ENCODE data around the gene COL16A1. TPM values are rescaled to one million over a fixed set of nuclear protein-coding genes. Genes with fewer than 3 reads are reported as not detected.

COL16A1 gene
- total RNA-seq, 2 donors from 2014 or later = 7.4 to 9.9 TPM

DNA sequence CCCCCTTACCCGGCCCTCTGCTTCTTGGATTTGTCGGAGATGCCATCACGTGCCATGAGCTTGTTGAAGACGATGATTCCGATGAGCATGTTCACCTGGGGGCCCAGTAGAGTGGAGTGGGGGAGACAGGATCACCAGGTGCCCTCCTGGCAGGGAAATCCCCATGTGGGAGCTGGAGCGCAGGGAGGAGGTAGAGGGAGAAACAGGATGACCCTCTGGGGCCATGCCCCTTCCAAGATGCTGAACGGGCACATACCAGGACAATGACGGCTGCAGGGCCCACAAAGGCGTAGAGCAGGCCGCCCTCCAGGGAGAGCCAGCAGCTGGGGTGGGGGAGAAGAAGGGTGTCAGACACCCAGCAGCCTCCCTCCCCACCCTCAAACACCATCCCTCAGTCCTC lies 31.8 kb upstream of the COL16A1 start:
- peaks cover 5% of the 10 kb centered on the region for H3K36me3 ChIP-seq (ENCODE audit: control insufficient read depth, insufficient read depth, low read length)
- 91 to 96% methylated on average over 6 to 10 of the region's 10 CpGs for WGBS, 2 experiments (ENCODE audit: insufficient coverage in 1 of 2, insufficient read length in 1 of 2)
- TF ChIP-seq, protein P1, sequence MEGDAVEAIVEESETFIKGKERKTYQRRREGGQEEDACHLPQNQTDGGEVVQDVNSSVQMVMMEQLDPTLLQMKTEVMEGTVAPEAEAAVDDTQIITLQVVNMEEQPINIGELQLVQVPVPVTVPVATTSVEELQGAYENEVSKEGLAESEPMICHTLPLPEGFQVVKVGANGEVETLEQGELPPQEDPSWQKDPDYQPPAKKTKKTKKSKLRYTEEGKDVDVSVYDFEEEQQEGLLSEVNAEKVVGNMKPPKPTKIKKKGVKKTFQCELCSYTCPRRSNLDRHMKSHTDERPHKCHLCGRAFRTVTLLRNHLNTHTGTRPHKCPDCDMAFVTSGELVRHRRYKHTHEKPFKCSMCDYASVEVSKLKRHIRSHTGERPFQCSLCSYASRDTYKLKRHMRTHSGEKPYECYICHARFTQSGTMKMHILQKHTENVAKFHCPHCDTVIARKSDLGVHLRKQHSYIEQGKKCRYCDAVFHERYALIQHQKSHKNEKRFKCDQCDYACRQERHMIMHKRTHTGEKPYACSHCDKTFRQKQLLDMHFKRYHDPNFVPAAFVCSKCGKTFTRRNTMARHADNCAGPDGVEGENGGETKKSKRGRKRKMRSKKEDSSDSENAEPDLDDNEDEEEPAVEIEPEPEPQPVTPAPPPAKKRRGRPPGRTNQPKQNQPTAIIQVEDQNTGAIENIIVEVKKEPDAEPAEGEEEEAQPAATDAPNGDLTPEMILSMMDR (conservative IDR thresholded peaks at IDR 0.05) = no peak
- no peak overlapping the region for H3K27ac ChIP-seq (ENCODE audit: low read depth, low read length)
- no peaks in the 10 kb centered on the region for H3K36me3 Mint-ChIP-seq (ENCODE audit: low read depth)
- H3K27ac Mint-ChIP-seq = no peak overlapping the region
- H3K9ac ChIP-seq (ENCODE audit: extremely low read depth, low read length, poor library complexity, severe bottlenecking) = no peak overlapping the region
- no peaks in the 10 kb centered on the region for H3K9me3 Mint-ChIP-seq
- H3K27me3 Mint-ChIP-seq (ENCODE audit: insufficient read depth) = no peaks in the 10 kb centered on the region
- no peak overlapping the region for H3K4me3 Mint-ChIP-seq
- no peak for DNase-seq
- H3K9me3 ChIP-seq (ENCODE audit: control insufficient read depth, low read length) = no peaks in the 10 kb centered on the region
- peaks cover 5% of the 10 kb centered on the region for H3K4me1 Mint-ChIP-seq
- no peak overlapping the region for H3K4me3 ChIP-seq (ENCODE audit: low read length)
- no peaks in the 10 kb centered on the region for H3K4me1 ChIP-seq (ENCODE audit: control insufficient read depth, insufficient read depth, low read length)
- H3K27me3 ChIP-seq (ENCODE audit: control insufficient read depth, insufficient read depth, low read length, poor library complexity, severe bottlenecking) = no peaks in the 10 kb centered on the region

DNA sequence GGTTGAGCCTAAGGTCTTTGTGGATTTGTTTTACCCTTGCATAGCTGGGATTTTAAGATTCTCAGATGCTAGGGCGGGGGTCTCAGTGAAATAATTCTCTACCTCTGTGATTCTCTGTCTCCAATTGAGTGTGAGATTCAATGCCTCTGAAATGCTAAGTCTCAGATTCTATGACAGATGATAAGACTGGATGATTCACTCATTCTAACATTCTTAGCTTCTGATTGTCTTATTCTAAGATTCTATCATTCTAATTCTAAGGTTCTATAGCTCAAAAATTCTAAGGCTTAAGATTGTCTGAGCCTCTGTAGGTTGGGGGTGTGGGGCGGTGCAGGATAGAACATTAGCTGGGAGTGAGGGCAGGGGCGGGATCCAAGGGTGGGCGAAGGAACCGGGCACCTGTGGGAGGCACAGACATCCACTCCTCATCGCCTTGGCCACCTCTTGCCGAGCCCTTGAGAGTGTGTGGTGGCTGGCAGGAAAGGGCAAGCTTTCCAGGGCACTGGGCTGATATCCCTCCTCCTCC lies 30.8 kb upstream of the COL16A1 start:
- Histone ChIP-seq H3K9me3 (ENCODE audit: control insufficient read depth, low read length) (no peaks in the 10 kb centered on the region), H3K4me3 (ENCODE audit: low read length) (no peak overlapping the region), H3K36me3 (ENCODE audit: control insufficient read depth, insufficient read depth, low read length) (peaks cover 5% of the 10 kb centered on the region), H3K4me1 (ENCODE audit: control insufficient read depth, insufficient read depth, low read length) (no peaks in the 10 kb centered on the region), H3K9ac (ENCODE audit: extremely low read depth, low read length, poor library complexity, severe bottlenecking) (no peak overlapping the region), H3K27me3 (ENCODE audit: control insufficient read depth, insufficient read depth, low read length, poor library complexity, severe bottlenecking) (no peaks in the 10 kb centered on the region), H3K27ac (ENCODE audit: low read depth, low read length) (no peak overlapping the region)
- Mint-ChIP-seq H3K27ac (peak overlapping the region; percentile 39), H3K4me1 (peaks cover 3% of the 10 kb centered on the region), H3K36me3 (ENCODE audit: low read depth) (no peaks in the 10 kb centered on the region), H3K9me3 (no peaks in the 10 kb centered on the region), H3K4me3 (no peak overlapping the region), H3K27me3 (ENCODE audit: insufficient read depth) (no peaks in the 10 kb centered on the region)
- no peak for DNase-seq
- 88 to 90% methylated on average over 5 to 7 of the region's 7 CpGs for WGBS, 2 experiments (ENCODE audit: insufficient coverage in 1 of 2, insufficient read length in 1 of 2)
- TF ChIP-seq, protein P1 (conservative IDR thresholded peaks at IDR 0.05) = no peak

DNA sequence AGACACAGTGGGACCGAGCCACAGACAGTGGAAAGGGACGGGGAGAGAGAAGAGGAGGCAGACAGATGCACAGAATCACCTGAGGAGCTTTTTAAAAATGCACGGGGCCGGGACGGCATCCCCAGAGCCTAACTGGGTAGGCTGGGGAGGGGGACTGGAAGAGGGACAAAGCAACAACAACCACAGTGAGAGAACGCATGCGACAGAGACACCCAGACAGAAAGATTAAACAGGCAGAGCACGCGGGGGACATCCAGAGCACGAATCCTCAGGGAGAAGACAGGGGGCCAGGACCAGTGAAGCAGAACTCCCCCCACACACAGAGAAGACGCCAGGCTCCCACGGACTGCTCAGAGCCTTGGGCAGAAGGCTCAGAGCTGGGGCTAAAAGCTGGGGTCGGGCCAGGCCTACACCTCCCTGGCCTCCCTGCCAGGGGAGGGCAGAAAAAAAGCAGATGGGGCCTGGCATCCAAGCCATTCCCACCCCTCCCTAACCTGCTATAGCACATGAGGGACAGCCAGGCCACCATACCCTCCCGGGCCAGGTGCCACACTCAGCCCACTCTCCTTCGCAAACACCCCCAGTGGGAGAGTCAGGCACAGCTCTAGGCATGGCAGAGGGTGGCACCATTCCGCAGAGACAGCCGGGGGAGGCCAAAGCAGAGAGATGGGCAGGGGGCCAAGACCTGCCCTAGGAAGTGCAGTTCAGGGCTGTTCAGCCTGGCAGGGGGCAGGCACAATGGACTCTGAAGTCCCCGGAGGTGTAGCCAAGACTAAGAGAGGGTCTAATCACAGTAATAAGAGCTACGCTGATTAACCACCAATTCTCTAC lies 29.8 kb upstream of the COL16A1 start:
- H3K27me3 ChIP-seq (ENCODE audit: control insufficient read depth, insufficient read depth, low read length, poor library complexity, severe bottlenecking) = no peaks in the 10 kb centered on the region
- H3K36me3 ChIP-seq (ENCODE audit: control insufficient read depth, insufficient read depth, low read length) = peaks cover 5% of the 10 kb centered on the region
- no peaks in the 10 kb centered on the region for H3K27me3 Mint-ChIP-seq (ENCODE audit: insufficient read depth)
- TF ChIP-seq, protein P1 (conservative IDR thresholded peaks at IDR 0.05) = no peak
- DNase-seq = no peak
- H3K4me1 Mint-ChIP-seq = no peaks in the 10 kb centered on the region
- H3K27ac ChIP-seq (ENCODE audit: low read depth, low read length) = no peak overlapping the region
- no peak overlapping the region for H3K4me3 Mint-ChIP-seq
- H3K36me3 Mint-ChIP-seq (ENCODE audit: low read depth) = no peaks in the 10 kb centered on the region
- H3K9me3 Mint-ChIP-seq = no peaks in the 10 kb centered on the region
- H3K4me1 ChIP-seq (ENCODE audit: control insufficient read depth, insufficient read depth, low read length) = no peaks in the 10 kb centered on the region
- no peak overlapping the region for H3K4me3 ChIP-seq (ENCODE audit: low read length)
- no peak overlapping the region for H3K27ac Mint-ChIP-seq
- H3K9ac ChIP-seq (ENCODE audit: extremely low read depth, low read length, poor library complexity, severe bottlenecking) = no peak overlapping the region
- 87 to 89% methylated on average over 13 to 19 of the region's 19 CpGs for WGBS, 2 experiments (ENCODE audit: insufficient coverage in 1 of 2, insufficient read length in 1 of 2)
- no peaks in the 10 kb centered on the region for H3K9me3 ChIP-seq (ENCODE audit: control insufficient read depth, low read length)

All from endodermal cell (in vitro differentiated cells).